Measurements from ENCODE around the gene NKD2.

- no peak for TF ChIP-seq CEBPB (IDR thresholded peaks at IDR 0.05; ENCODE audit: low read depth, low read length)
- TF ChIP-seq CTCF (conservative IDR thresholded peaks at IDR 0.05; ENCODE audit: low read depth, low read length), result no peak
- no peak for TF ChIP-seq POLR2A (IDR thresholded peaks at IDR 0.05; ENCODE audit: low read depth, low read length)
- TF ChIP-seq RFX5 (IDR thresholded peaks at IDR 0.05; ENCODE audit: low read depth, low read length), result no peak
- no peak for TF ChIP-seq MXI1 (IDR thresholded peaks at IDR 0.05; ENCODE audit: borderline replicate concordance, low read depth, low read length)
- TF ChIP-seq MAZ (IDR thresholded peaks at IDR 0.05; ENCODE audit: borderline replicate concordance, low read depth, low read length), result no peak
- no peak for TF ChIP-seq FOS (IDR thresholded peaks at IDR 0.05; ENCODE audit: low read depth, low read length)
- no peak for TF ChIP-seq MAFK (IDR thresholded peaks at IDR 0.05; ENCODE audit: low read depth, low read length)
- TF ChIP-seq BHLHE40 (IDR thresholded peaks at IDR 0.05; ENCODE audit: low read depth, low read length), result no peak
- no peak for TF ChIP-seq CHD1 (IDR thresholded peaks at IDR 0.05; ENCODE audit: low read depth, low read length)
- no peak for TF ChIP-seq RAD21 (IDR thresholded peaks at IDR 0.05; ENCODE audit: low read length)
Observed at GRCh38 chr5:1016476-1016875, 7.9 kb downstream of the NKD2 start.

All from IMR-90 (cell line).